Cardiac fibroblast (primary cell): Measurements from ENCODE around the gene SCNN1B.
"Not testable (repeated sequence)": the region's sequence is repeated elsewhere in the genome, so short reads cannot be mapped to it uniquely, and the experiment has no call there.

Experiments
- DNase-seq, 2 donors: peaks; one replicate each; pipeline versions ENCODE4 v3.0.0 to v3.0.0-alpha.2; 2010; ENCODE audit warnings: low read depth in 2 of 2
- H3K4me3 ChIP-seq, 2 donors: replicated peaks in 1 of 2; 1 replicate in 1 of 2; 2 replicates in 1 of 2; pipeline ENCODE4 v1.5.1; 2011; ENCODE audit warnings: low read depth in 2 of 2, low read length in 2 of 2, mild to moderate bottlenecking in 2 of 2, moderate library complexity in 1 of 2
- CTCF ChIP-seq: IDR thresholded peaks from one replicate; pipeline ENCODE4 v1.5.1; 2011; ENCODE audit warnings: low read depth, mild to moderate bottlenecking, low read length, inconsistent platforms

The SCNN1B gene

GRCh38 chr16:23378256-23378655 lies 76.2 kb downstream of the SCNN1B start:
- TF ChIP-seq CTCF: no peak
- DNase-seq: no peak
- H3K4me3 ChIP-seq: no peak overlapping the region

- H3K4me3 ChIP-seq: no peak overlapping the region
- TF ChIP-seq CTCF: no peak
- DNase-seq: no peak
These were observed 76.8 kb downstream of the SCNN1B start for GRCh38 chr16:23378921-23379320.

- DNase-seq: no peak
- no peak overlapping the region for H3K4me3 ChIP-seq
- no peak for TF ChIP-seq CTCF
These were observed 77.6 kb downstream of the SCNN1B start for GRCh38 chr16:23379707-23380106.

- TF ChIP-seq CTCF: no peak
- no peak for DNase-seq
- H3K4me3 ChIP-seq: no peak overlapping the region
These were observed 78.4 kb downstream of the SCNN1B start for GRCh38 chr16:23380501-23380951.

GRCh38 chr16:23381702-23382101 lies 79.6 kb downstream of the SCNN1B start:
- H3K4me3 ChIP-seq: not testable (repeated sequence)

GRCh38 chr16:23382279-23382678 lies 80.2 kb downstream of the SCNN1B start:
- DNase-seq: no peak
- TF ChIP-seq CTCF: no peak
- no peak overlapping the region for H3K4me3 ChIP-seq

More at GRCh38 chr16:23381702-23382101, 79.6 kb downstream of the SCNN1B start:
- not testable (repeated sequence) for DNase-seq

- no peak for TF ChIP-seq CTCF
These were observed 81.8 kb downstream of the SCNN1B start for GRCh38 chr16:23383881-23384280.

More at GRCh38 chr16:23383881-23384280, 81.8 kb downstream of the SCNN1B start:
- no peak for DNase-seq
- H3K4me3 ChIP-seq: no peak overlapping the region
